Measurements from ENCODE around the gene ZC3H7A. TPM values are rescaled to one million over a fixed set of nuclear protein-coding genes. Genes with fewer than 3 reads are reported as not detected.

Gene ZC3H7A
- total and polyA plus RNA-seq, 2 of the 13 experiments (the other 11 are each of a cell fraction or from before 2014, with no cell fraction given): 29.2 to 36.8 TPM

GRCh38 chr16:11797166-11797956 lies at the start of gene ZC3H7A (continued):
- TF ChIP-seq ZMAT5 (CRISPR knock-in tag; IDR thresholded peaks at IDR 0.05; ENCODE audit: borderline replicate concordance, low read depth) (no peak; the same call in 1 of the 2 replicates), SALL1 (CRISPR knock-in tag; IDR thresholded peaks at IDR 0.05) (peak; percentile 95), ZNF780A (CRISPR knock-in tag; IDR thresholded peaks at IDR 0.05) (0 out of 2 replicates have a peak, but pooled peaks have one; percentile 40), PHF5A (CRISPR knock-in tag; IDR thresholded peaks at IDR 0.05; ENCODE audit: low read depth, unreplicated experiment) (peak; percentile 63), ZNF280D (CRISPR knock-in tag; IDR thresholded peaks at IDR 0.05) (peak; percentile 73; the same call in 1 of the 2 replicates), ATF1 (CRISPR knock-in tag; IDR thresholded peaks at IDR 0.05) (no peak; the same call in 1 of the 2 replicates), FOXP4 (CRISPR knock-in tag; IDR thresholded peaks at IDR 0.05) (peak; percentile 80), ATF6 (CRISPR knock-in tag; conservative IDR thresholded peaks at IDR 0.05) (peak; percentile 99), SIN3A (IDR thresholded peaks at IDR 0.05; ENCODE audit: borderline replicate concordance, low read depth, low read length) (peak; percentile 99), MZF1 (CRISPR knock-in tag; IDR thresholded peaks at IDR 0.05; ENCODE audit: borderline replicate concordance) (0 out of 2 replicates have a peak, but pooled peaks have one; percentile 75), RFX1 (IDR thresholded peaks at IDR 0.05) (no peak), ZMYM4 (CRISPR knock-in tag; IDR thresholded peaks at IDR 0.05) (peak; percentile 99), ZNF639 (CRISPR knock-in tag; conservative IDR thresholded peaks at IDR 0.05) (peak; percentile 93), AKNA (CRISPR knock-in tag; IDR thresholded peaks at IDR 0.05; ENCODE audit: borderline replicate concordance) (peak; percentile 96)

Data from HepG2 (cell line).